ENCODE results near the gene CRHR1. TPM values are rescaled to one million over a fixed set of nuclear protein-coding genes. Genes with fewer than 3 reads are reported as not detected.

CRHR1 gene
- total and polyA plus RNA-seq, 2 of the 4 experiments (the other 2 are of a cell fraction), result not detected

DNA sequence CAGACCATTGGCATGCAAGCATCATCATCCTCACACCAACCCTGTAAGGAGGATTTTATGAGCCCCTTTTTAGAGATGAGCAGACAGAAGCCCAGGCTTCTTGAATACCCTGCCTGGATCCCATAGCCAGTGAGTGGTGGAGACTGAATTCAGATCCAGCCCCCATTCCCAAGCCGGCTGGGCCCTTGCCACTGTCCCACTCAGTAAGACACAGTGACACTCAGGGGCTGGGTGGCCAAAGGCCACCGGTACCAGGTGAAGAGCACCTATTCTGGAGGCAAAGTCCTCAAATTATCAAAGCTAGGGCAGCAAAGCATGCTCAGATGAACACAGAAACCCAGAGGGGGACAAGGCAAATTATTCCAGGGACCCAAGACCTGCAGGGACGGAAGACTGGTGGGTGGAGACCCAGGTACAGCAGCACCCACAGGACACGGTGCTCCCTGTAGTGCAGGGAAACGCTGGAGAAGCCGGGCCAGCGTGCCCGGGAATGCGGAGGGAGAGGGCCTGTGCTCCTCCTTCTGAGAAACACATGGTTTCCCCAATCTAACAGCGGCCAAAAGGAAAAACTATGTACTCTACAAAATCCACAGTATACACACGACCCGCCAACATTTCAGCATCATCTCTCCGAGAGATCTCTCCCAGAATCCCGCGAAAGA, 33.2 kb upstream of the CRHR1 start:
- 82% methylated on average over 4 of the region's 15 CpGs; no CpG with 5 or more reads in 1 of the 2 experiments for WGBS, 2 experiments (ENCODE audit: extremely low coverage in 2 of 2, insufficient read length in 1 of 2)
- Histone ChIP-seq H3K4me1 (ENCODE audit: control insufficient read depth, insufficient read depth, low read length) (no peaks in the 10 kb centered on the region), H2BK20ac (ENCODE audit: low read depth, low read length) (no peak overlapping the region), H3K36me3 (ENCODE audit: control insufficient read depth, insufficient read depth, low read length) (no peaks in the 10 kb centered on the region), H3K18ac (ENCODE audit: low read depth, low read length) (no peak overlapping the region), H3K9me1 (ENCODE audit: insufficient read depth, low read length) (no peaks in the 10 kb centered on the region), H4K20me1 (ENCODE audit: insufficient read depth, low read length) (no peaks in the 10 kb centered on the region), H3K4ac (ENCODE audit: low read depth, low read length) (no peak overlapping the region), H3K27ac (ENCODE audit: insufficient read depth, low read length) (no peak overlapping the region), H4K91ac (ENCODE audit: insufficient read depth, low read depth, low read length) (no peak overlapping the region), H3K9ac (ENCODE audit: low read depth, low read length) (no peak overlapping the region), H3K56ac (ENCODE audit: extremely low read depth, insufficient read depth, low read length) (no peak overlapping the region), H2BK5ac (ENCODE audit: low read depth, low read length, poor library complexity, severe bottlenecking) (no peak overlapping the region), H2AFZ (replicated peaks; ENCODE audit: low read length, poor library complexity) (no peak overlapping the region), H3K9me3 (ENCODE audit: control insufficient read depth, insufficient read depth, low read length) (no peaks in the 10 kb centered on the region), H2AK5ac (ENCODE audit: low read depth, low read length) (no peak overlapping the region), H3K14ac (replicated peaks; ENCODE audit: low read depth, low read length) (no peak overlapping the region), H2AK9ac (replicated peaks; ENCODE audit: low read depth, low read length, poor library complexity) (no peak overlapping the region), H3K23ac (ENCODE audit: low read depth, low read length) (no peak overlapping the region), H2BK120ac (ENCODE audit: low read depth, low read length) (no peak overlapping the region), H3K4me2 (ENCODE audit: low read depth, low read length) (no peak overlapping the region), H3K4me3 (ENCODE audit: insufficient read depth, low read depth, low read length) (no peak overlapping the region), H4K5ac (ENCODE audit: low read depth, low read length) (no peak overlapping the region), H2BK15ac (ENCODE audit: low read depth, low read length) (no peak overlapping the region), H4K8ac (ENCODE audit: low read depth in 2 of 2, low read length in 2 of 2) (no peak overlapping the region), H3K27me3 (ENCODE audit: control insufficient read depth, insufficient read depth, low read length) (peaks cover 19% of the 10 kb centered on the region), H3K79me1 (ENCODE audit: low read depth in 1 of 2, low read length in 2 of 2) (no peaks in the 10 kb centered on the region)
- intact Hi-C loops (cut with micrococcal nuclease) (no loop called here), dilution Hi-C loops (cut with HindIII; ENCODE audit: low sequenced_read_pairs, unreplicated experiment) (no loop called here), in situ Hi-C loops (cut with MboI; ENCODE audit: low sequenced_read_pairs) (no loop called here)
- ChIA-PET POLR2A (ENCODE audit: unreplicated experiment) (no interaction called here), CTCF (no interaction called here)
- BruUV-seq (replicated peaks), result no TSS peak
- no peak for DNase-seq
- TF ChIP-seq MAFK (IDR thresholded peaks at IDR 0.05; ENCODE audit: low read depth, low read length) (no peak), CHD1 (IDR thresholded peaks at IDR 0.05; ENCODE audit: low read depth, low read length) (no peak), MXI1 (IDR thresholded peaks at IDR 0.05; ENCODE audit: borderline replicate concordance, low read depth, low read length) (no peak), CEBPB (IDR thresholded peaks at IDR 0.05; ENCODE audit: low read depth, low read length) (no peak)
- TF ChIP-seq, protein P1, sequence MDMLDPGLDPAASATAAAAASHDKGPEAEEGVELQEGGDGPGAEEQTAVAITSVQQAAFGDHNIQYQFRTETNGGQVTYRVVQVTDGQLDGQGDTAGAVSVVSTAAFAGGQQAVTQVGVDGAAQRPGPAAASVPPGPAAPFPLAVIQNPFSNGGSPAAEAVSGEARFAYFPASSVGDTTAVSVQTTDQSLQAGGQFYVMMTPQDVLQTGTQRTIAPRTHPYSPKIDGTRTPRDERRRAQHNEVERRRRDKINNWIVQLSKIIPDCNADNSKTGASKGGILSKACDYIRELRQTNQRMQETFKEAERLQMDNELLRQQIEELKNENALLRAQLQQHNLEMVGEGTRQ (IDR thresholded peaks at IDR 0.05; ENCODE audit: low read depth, low read length), result no peak
- no peak for ATAC-seq (ENCODE audit: low read depth)
